Stimulated activated CD8-positive, alpha-beta memory T cell treated with anti-CD3 and anti-CD28 coated beads, Interleukin-2, amount 100 ng/mL, for 48 hours (primary cell): ENCODE measurements around the gene TVP23A.

Experiments used
- DNase-seq, 2 donors: peaks; one replicate each; pipeline ENCODE4 v3.0.0-alpha.2; 2020; ENCODE audit warnings: low read depth in 2 of 2

Gene TVP23A

DNA sequence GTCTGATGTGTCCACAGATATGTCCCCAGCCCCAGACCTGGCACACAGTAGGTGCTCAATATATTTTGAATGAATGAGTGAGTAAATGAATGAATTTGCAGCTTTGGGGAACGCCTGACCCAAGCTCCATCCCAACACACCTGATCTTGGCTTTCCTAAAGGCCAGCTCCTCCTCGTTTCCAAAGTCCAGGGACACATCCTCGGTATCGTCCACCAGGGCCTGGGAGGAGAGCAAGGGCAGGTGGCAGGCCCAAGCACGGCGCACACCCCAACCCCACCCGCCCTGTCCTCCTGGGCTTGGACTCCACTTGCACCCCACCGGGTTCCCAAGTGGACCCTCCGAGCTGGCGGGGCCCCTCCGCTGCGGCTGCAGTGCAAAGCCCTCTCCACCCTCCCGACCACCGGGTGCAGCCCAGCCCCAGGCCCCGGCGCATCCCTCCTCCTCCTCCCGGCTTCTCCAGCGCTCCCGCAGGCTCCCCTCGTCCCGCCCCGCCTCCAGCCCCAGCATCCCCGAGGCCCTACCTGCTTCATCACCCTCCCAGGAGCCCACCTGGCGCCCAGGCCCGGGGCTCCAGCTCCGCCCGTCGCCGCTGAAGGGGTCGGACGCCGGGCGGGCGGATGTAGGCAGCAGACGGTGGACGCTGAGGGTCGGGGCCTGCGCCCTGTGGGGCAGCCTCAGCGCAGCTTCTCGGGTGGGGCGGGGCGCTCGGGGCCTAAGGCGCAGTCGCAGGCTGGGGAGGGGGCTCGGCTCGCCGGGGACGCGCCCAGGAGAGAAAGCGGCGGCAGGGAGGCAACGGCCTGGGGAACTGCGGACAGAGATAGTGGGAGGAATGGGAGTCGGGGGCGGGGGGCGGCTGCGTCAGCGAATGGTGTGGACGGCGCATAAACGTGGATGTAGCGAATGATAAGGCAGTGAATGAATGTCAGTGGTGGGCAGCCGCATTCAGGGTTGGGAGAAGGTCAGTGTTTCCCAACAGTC lies at the start of gene TVP23A:
TSS of gene TVP23A (minus strand) at position 832 of the 979 bp plus-strand sequence. CDS start at position 531, 301 bp downstream.
- DNase-seq: no peak

DNA sequence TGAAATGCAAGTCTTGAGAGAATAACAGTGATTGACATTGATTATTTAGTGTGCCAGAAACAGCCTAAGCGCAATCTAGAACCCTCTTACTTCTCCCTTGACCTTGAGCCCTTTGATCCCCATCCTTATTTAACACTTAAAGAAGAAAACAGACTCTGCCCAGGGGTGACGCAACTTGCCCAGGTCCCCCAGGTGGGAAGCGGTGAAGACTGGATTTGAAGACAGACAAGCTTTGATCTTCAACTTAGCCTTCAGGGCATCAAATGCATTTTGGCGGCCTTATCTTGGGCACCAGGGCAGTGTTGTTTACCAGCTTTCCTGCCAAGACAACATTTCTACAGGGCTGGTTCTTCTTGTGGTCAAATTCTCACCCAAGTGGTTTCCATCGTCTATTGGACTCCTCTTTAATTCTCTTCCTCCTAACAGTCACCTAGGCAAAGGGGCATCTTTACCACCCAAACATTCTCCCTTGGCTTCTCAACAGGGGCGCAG lies 49.6 kb upstream of the TVP23A start:
- no peak for DNase-seq

DNA sequence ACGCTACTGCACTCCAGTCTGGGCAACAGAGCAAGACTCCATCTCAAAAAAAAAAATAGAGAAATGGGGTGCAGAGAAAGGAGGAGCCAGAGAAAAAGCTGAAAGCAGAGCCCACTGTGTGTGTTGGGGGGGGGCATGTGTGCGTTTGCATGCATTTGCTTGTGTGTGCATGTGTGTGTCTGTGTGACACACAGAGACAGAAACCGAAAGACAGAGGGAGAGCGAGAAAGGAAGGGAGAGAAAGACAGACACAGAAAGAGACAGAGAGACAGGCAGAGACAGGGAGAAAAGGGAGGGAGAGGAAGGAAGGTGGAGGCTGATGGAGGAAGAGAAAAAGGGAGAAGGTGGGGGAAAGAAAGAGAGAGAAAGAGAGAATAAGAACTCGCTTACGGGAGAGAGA lies 48.6 kb upstream of the TVP23A start:
- no peak for DNase-seq

DNA sequence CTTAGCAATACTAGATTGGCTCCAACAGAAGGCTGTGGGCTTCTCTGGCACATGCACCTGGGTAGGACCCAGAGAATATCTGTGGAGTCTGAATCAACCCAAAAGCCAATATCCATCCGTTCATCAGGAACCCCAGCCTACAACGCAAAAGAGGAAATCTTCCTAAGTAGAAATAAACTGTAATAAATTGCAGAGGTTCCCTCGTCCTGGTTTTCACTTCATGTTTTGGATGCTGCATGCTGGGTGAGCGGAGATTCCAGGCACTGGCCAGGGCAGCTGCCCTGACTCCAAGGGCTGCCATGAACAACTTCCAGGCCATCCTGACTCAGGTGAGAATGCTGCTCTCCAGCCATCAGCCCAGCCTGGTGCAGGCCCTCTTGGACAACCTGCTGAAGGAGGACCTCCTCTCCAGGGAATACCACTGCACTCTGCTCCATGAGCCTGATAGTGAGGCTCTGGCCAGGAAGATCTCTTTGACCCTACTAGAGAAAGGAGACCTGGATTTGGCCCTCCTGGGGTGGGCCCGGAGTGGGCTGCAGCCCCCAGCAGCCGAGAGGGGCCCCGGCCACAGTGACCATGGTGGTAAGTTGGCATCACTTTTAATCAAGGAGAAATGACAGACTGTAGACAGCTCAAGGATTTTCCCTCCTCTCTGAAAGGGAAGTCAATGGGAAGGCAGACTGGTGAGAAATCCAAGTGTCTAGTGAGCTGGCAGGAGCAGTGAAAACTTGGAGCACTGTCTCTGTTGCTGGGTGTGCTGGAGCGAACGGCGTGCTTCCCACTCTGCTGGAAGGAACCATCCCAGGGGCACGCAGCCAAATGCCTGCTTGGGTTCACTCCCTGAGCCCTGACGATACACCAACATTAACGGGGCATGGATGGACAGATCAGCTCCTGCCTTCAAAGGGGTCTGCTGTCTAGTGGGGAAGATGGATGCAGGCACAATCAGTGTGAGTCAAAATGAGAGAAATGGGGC lies 47.7 kb upstream of the TVP23A start:
- DNase-seq: no peak

DNA sequence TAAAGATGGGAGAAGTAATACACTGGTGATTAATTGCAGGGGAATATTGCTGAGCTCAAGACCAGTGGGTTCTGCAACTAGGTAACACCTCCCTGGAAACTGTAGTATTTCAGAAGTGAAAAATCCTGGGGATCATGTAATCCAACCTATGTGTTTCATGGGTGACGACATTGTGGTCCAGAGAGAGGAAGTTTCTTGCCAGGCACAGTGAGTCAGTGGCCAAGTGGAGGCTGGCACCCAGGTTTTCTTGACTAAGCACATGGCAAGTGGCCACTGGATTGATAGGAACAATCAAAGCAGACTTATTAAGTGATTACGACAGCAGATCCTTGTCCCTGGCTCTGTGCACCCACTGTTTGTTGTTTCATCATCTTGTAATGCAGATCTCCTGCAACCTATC lies 43.8 kb upstream of the TVP23A start:
- DNase-seq: no peak

DNA sequence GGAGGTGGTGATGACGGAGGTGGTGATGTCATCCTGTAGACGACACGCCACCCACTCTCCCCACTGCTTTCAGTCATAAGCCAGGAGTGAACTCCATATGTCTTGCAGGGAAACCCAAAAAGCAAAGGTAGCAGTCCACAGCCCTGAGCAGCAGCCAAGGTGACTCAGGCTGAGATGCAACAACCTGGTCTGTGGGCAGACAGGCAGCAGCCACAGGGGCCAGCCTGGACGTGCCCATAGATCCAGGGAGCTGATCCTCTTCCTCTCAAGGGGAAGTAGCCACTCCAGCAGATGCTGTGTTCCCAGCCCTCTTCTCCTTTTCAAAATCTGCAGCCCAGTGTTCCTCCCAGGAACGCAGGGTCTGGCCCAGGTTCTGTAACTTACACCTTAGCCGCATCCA lies 41.1 kb upstream of the TVP23A start:
- no peak for DNase-seq

DNA sequence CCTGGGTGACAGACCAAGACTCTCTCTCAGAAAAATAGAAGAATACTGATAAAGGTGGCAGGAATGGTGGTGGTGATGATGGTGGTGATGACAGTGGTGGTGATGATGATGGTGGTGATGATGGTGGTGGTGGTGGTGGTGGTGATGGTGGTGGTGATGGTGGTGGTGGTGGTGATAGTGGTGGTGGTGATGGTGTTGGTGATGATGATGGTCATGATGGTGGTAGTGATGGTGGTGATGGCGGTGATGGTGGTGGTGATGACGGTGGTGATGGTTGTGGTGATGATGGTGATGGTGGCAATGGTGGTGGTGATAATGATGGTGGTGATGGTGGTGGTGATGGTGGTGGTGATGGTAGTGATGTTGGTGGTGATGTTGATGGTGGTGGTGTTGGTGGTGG lies 40.4 kb upstream of the TVP23A start:
- DNase-seq: no peak

DNA sequence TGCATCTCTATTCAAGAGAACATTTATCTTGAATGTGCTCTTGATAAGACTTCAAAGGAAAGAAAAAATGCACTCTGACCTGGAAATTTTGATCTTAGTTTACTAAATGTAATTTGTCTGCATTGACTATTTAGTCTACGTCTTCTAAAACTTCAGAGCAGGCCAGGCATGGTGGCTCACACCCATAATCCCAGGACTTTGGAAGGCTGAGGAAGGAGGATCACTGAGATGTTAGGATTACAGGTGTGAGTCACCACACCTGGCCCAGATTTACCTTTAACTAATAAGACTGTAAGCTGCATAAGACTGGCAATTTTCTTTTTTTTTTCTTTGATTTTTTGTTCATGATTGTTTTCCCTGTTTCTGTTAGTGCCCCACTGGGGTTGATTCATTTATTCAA lies 39.6 kb upstream of the TVP23A start:
- no peak for DNase-seq

DNA sequence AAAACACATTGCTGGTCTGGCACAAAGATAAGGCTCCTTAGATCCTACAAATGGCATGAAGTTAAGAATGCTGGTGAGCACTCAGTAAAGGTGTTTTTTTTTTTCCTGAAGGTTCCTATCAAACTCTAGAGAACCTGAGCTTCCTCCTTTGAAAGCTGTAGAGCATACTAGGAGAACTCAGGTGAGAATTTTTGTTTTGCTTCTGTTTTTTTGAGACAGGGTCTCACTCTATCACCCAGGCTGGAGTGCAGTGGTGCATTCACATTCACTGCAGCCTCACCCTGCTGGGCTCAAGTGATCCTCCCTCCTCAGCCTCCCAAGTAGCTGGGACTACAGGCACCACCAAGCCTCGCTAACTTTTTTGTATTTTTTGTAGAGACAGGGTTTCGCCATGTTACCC lies 37.4 kb upstream of the TVP23A start:
- DNase-seq: no peak

DNA sequence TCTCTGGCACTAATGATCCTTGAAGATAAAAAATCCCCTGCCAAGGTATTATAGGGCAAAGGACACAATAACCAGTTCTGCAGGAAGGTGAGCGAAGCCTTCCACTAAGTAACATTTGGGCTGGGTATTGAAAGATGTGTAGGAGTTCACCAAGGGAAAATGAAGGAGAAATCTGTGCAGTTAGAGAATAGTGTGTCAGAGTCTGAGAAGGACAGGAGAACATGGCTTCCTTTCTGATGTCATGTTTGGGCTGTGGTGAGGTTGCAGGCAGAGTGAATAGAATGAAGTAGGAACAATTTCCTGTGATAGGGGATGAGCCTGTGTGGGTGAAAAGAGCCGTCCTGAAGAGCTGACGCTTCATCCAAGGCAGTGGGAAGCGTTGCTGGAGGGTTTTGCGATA lies 34.4 kb upstream of the TVP23A start:
- no peak for DNase-seq

DNA sequence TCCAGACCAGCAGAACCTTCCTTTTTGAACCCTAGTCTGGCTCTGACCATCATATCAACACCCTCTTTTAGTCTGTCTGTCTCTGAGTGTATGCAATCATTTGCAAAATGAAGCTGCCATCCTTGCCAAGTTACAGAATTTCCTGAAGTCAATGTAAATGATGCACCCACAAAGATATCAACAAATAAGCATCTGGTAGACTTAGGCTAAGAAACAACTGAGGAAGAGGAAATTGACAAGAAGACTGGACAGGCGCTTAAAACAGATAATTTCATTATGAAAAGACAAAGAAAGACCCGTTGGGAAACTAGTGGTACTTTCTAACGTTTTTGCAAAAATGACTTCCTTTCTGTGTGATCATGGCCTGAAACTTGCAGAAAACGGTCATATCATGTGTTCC lies 33.7 kb upstream of the TVP23A start:
- no peak for DNase-seq

DNA sequence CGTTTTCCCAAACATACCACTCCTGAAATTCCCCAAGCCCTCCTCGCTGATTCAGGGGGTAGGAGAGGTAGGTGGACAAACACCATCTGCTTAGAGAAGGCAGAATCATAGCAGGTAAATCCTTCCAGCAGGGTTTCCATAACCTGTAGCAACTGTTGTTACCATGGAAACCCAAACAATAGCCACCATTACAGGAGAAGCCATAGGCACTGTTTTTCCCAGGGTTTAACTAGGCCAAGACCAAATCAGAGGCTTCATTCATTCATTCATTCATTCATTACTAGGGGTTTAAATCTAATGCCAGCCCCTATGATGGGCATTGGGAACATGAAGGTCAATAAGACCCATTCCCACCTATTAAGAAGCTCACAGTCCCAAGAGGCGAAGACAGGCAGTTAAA lies 32.9 kb upstream of the TVP23A start:
- DNase-seq: no peak

DNA sequence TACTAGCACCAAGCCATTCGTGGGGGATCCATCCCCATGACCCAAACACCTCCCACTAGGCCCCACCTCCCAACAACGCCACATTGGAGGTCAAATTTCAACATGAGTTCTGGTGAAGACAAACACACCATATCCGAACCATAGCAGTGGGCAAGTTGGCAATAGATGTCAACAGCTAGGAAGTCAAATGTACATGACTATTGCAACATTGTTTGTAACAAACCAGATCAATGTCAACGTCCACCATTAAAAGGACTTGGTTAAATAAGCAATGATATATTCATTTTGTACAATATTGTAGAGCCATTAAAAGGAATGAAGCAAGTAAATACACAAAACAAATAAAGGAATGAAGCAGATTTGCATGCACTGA lies 31.9 kb upstream of the TVP23A start:
- DNase-seq: no peak

DNA sequence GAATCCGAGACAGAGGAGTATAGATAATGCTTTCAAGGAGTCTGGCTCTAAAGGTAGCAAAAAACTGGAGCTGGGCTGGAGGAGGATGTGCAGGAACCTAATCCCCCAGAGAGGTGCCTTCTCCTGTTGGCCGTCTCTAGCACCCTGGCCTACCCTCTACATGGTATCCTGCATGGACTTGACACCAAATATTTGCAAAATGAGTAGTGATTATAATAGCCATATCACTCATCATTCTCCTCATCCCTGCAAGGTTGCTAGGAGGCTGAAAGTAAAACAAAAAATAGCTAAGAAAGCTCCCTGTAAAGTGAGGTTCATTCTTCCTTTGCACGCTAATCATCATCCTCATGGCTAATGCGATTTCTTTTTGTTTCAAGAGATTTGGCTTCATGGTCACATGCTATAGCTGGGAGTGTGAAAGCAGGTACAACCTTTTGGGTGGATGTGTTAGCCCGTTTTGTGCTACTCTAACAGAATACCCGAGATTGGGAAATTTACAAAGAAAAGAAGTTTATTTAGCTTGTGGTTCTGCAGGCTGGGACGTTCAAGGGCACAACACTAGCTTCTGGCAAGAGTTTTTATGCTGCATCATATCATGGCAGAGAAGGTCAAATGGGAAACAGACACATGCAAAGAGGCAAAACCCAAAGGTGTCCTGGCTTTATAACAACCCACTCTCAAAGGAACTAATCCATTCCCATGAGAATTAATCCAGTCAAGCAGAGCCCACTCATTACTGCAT lies 31.3 kb upstream of the TVP23A start:
- DNase-seq: no peak

DNA sequence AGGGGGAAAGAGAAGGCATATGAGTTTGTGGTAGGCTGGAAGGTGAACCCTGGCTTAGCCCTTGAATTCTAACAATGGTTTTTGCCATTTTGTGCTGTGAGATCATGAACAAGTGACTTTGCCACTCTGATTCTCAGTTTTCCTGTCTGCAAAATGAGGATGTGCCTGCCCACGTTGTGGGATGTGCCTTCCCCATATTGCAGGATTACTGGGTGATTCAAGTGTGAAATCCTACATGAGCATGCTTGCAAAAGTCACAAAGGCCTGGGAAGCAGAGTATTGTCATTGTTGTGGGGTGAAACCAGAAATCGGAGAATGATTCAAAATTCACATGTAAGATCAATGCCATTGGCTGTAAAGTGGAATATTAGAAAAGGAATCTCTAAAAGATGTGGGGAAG lies 28.6 kb upstream of the TVP23A start:
- DNase-seq: no peak

DNA sequence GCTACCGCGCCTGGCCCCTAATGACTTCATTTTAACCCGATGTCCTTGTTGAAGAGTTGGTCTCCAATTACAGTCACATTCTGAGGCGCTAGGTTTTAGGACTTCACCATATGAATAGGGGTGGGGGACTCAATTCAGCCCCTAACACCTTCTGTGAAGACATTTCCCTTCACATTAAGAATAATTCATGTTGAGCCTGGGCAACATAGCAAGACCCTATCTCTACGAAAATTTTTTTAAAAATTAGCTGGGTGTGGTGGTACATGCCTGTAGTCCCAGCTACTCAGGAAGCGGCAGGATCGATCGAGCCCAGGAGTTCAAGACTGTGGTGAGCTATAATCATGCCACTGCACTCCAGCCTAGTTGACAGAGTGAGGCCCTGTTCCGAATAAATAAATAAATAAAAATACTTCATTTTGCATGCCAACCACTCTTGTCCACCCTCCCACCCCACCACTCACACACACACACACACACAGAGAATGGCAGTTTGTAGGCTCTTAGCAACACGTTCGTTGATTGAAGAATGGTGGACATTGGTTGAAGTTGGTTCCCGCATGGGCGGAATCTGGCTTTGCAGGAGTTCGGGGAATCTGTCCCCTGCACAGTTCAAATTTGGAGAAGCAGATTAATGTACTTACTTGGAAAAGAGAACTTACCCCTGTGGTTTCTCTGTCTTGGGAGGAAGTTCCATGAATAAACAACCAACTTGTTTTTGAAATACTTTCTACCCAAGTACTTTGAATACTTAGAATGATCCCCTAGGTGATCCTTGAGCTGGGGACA lies 27.8 kb upstream of the TVP23A start:
- DNase-seq: no peak

DNA sequence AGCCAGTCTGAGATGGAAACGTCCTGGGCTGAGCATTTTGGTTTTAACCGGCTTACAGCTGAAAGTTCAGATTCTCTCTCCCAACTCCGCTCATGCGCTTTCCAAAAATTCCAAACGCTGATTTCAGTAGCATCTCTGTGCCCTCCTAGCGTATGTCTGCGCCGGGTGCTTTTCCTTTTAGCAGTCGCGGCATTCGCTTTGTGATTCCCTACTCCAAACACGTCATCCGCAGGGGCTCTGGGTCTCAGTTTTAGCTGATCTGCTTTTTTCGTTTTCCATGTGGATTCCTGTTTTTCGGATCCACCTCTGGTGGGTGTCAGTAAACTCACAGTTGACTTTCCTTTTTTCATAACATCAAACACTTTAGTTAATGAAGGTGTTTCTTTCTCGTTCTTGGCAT lies 22.1 kb upstream of the TVP23A start:
- DNase-seq: no peak

DNA sequence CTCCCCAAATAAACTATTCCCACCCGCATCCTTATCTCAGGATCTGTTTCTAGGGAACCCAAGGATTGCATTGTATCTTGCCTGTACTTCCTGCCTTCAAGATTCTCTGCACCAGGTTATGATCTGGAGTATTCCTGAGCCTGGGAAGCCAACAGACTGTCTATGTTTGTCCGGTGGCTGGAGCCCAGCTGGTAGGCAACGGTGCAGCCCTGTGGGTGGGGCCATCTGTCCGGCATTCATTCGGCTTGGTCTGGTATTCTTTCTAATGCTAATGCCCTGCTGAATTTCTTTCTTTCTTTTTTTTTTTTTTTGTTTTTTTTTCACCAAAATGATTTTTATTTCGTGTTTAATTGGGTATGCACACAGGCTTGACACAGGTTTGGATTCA lies 20.7 kb upstream of the TVP23A start:
- no peak for DNase-seq

DNA sequence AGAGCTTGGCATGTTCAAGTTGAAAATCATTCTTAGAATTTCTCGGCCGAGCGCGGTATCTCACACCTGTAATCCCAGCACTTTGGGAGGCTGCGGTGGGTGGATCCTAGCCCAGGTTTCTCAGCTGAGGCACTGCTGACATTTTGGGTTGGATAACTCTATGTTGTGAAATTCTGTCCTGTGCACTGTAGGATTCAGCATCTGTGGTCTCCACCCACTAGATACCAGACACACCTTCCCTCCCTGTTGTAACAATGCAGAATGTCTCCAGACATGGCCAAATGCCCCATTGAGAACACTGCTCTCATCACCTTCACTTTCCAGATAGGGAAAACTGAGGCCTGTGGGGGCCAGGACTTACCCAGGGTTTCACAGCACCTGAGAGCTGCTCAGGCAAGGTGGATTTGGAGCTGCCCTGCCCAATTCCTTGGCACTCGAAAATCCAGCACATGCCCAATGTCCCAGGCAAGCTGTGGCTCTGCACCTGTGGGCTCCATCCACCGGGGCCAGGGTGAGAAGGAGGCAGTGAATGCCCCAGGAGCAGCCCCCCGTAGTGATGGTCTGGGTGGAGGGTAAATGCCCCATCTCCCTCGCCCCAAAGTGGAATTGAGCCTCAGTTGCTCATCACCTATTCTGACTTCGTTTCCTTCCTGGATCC lies 20.2 kb upstream of the TVP23A start:
- DNase-seq: no peak

DNA sequence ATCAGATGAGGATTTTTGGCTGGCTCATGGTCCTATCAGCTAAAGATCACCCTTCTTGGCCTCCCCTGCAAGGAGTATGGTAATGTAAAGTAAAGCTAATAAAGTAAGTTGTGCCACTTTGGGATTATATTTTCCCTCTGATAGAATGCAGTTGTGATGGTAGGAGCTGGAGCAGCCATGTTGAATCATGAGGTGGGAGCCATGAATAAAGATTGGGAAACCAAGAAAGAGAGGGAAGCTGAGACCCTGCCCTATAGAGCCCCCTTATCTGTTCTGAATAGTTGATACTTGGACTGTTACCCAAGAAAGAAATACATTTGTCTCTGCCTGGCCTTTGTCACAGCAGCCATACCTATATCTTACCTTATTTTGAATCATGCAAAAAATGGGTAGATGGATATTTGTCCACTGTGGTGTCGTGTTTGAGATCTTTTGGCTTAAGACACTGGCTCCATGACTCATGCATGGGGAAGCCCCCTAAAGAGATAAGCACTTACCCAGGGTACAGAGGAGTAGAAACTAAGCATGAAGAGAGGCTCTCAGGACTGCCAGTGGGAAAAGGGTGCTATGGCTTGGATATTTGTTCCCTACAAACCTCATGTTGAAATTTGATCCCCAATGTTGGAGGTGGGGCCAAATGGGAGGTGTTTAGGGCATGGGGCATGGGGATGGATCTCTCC lies 17.7 kb upstream of the TVP23A start:
- DNase-seq: no peak
